Inferior parietal cortex (tissue), 1 donor: ENCODE measurements around the gene TMEM130.

Experiments used
- DNase-seq: peaks from one replicate; pipeline ENCODE4 v3.0.0-alpha.2; 2016; ENCODE audit errors: extremely low spot score

The TMEM130 gene

GRCh38 chr7:98841179-98841997, 28.4 kb downstream of the TMEM130 start:
- DNase-seq, result peak; percentile 78

GRCh38 chr7:98840722-98841121, 29.1 kb downstream of the TMEM130 start:
- DNase-seq, result no peak

- no peak for DNase-seq
These were observed 29.7 kb downstream of the TMEM130 start for GRCh38 chr7:98840096-98840495.

- no peak for DNase-seq
These were observed 32.2 kb downstream of the TMEM130 start for GRCh38 chr7:98837630-98837972.

GRCh38 chr7:98836811-98837629, 32.8 kb downstream of the TMEM130 start:
- DNase-seq, result no peak

GRCh38 chr7:98834949-98835348, 34.9 kb downstream of the TMEM130 start:
- DNase-seq, result no peak

GRCh38 chr7:98833022-98833421, 36.8 kb downstream of the TMEM130 start:
- no peak for DNase-seq

- no peak for DNase-seq
These were observed 38.1 kb downstream of the TMEM130 start for GRCh38 chr7:98831641-98832221.

GRCh38 chr7:98830972-98831548, 38.8 kb downstream of the TMEM130 start:
- no peak for DNase-seq

- no peak for DNase-seq
These were observed 41.4 kb downstream of the TMEM130 start for GRCh38 chr7:98828368-98828767.

- no peak for DNase-seq
These were observed 42.6 kb downstream of the TMEM130 start for GRCh38 chr7:98827258-98827657.

GRCh38 chr7:98826811-98827231, 43.0 kb downstream of the TMEM130 start:
- peak; percentile 43 for DNase-seq

GRCh38 chr7:98826387-98826786, 43.4 kb downstream of the TMEM130 start:
- DNase-seq, result peak; percentile 40

GRCh38 chr7:98823226-98823625, 46.6 kb downstream of the TMEM130 start:
- DNase-seq, result no peak

- DNase-seq, result no peak
These were observed 48.5 kb downstream of the TMEM130 start for GRCh38 chr7:98821348-98821747.

GRCh38 chr7:98816967-98817710, 52.7 kb downstream of the TMEM130 start:
- no peak for DNase-seq

GRCh38 chr7:98816241-98816640, 53.6 kb downstream of the TMEM130 start:
- no peak for DNase-seq

- DNase-seq, result no peak
These were observed 54.5 kb downstream of the TMEM130 start for GRCh38 chr7:98815313-98815712.

GRCh38 chr7:98811299-98811698, 58.5 kb downstream of the TMEM130 start:
- no peak for DNase-seq

- DNase-seq, result peak; percentile 11
These were observed 59.5 kb downstream of the TMEM130 start for GRCh38 chr7:98810153-98810802.
